HEK293 (cell line): ENCODE measurements around the gene TNNI3K.

ENCODE experiments used
- CTCF ChIA-PET: fragments of 350-600 bp; formaldehyde crosslinking; extraction: SDS; loops from one replicate; lab custom pipeline; 2021; ENCODE audit warnings: antibody characterized with exemption; lab: Yijun Ruan, JAX
- POLR2A ChIA-PET: fragments of 300-600 bp; formaldehyde crosslinking; extraction: SDS; loops from one replicate; lab custom pipeline; 2020; ENCODE audit warnings: antibody characterized with exemption, inconsistent platforms; lab: Yijun Ruan, JAX
- H3K27ac ChIP-seq: fragments of 200-500 bp; sonication (Bioruptor generic); 2 replicates; pipeline ENCODE4 v1.5.1; 2014; ENCODE audit warnings: low read depth, low read length, control low read depth, inconsistent platforms; ENCODE audit errors: extremely low read depth
- H3K36me3 ChIP-seq, 2 experiments: fragments of 200-500 bp in 1 of 2; sonication (Bioruptor generic) in 1 of 2; 1 replicate in 1 of 2; 2 replicates in 1 of 2; pipeline ENCODE4 v1.5.1; 2014 to 2017; ENCODE audit warnings: inconsistent platforms in 2 of 2, low read length in 2 of 2; ENCODE audit not compliant: control insufficient read depth in 2 of 2, insufficient read depth in 1 of 2
- H3K4me1 ChIP-seq: fragments of 200-500 bp; sonication (Bioruptor generic); 2 replicates; pipeline ENCODE4 v1.5.1; 2014; ENCODE audit warnings: mild to moderate bottlenecking, low read length, inconsistent platforms; ENCODE audit not compliant: control insufficient read depth, insufficient read depth
- H3K4me3 ChIP-seq: 2 replicates; pipeline ENCODE4 v1.5.1; 2011; ENCODE audit warnings: low read depth, mild to moderate bottlenecking, control low read depth, low read length, moderate library complexity
- H3K9me3 ChIP-seq: fragments of 200-500 bp; sonication (Bioruptor generic); 2 replicates; pipeline ENCODE4 v1.5.1; 2014; ENCODE audit warnings: low read depth, low read length, inconsistent platforms; ENCODE audit not compliant: control insufficient read depth, insufficient read depth
- AEBP2 ChIP-seq: fragments of 450-650 bp; formaldehyde crosslinking; IDR thresholded peaks from 2 replicates; pipeline ENCODE4 v1.5.1; 2016; ENCODE audit warnings: missing biosample characterization, missing genetic modification characterization, borderline replicate concordance
- CTCF ChIP-seq: fragments of 450-650 bp; formaldehyde crosslinking; IDR thresholded peaks from 2 replicates; pipeline ENCODE4 v1.5.1; 2016; ENCODE audit warnings: missing biosample characterization, missing genetic modification characterization
- GLIS2 ChIP-seq: fragments of 450-650 bp; formaldehyde crosslinking; IDR thresholded peaks from 2 replicates; pipeline ENCODE4 v1.5.1; 2016; ENCODE audit warnings: missing biosample characterization, missing genetic modification characterization
- REST ChIP-seq: fragments of 450-650 bp; formaldehyde crosslinking; IDR thresholded peaks from 2 replicates; pipeline ENCODE4 v1.5.1; 2016; ENCODE audit warnings: missing biosample characterization, missing genetic modification characterization
- SCRT2 ChIP-seq: fragments of 450-650 bp; formaldehyde crosslinking; IDR thresholded peaks from 2 replicates; pipeline ENCODE4 v1.5.1; 2016; ENCODE audit warnings: missing biosample characterization, missing genetic modification characterization
- ZBTB1 ChIP-seq: fragments of 450-650 bp; formaldehyde crosslinking; IDR thresholded peaks from 2 replicates; pipeline ENCODE4 v1.5.1; 2016; ENCODE audit warnings: missing biosample characterization, missing genetic modification characterization
- ZBTB8A ChIP-seq: fragments of 450-650 bp; formaldehyde crosslinking; IDR thresholded peaks from 2 replicates; pipeline ENCODE4 v1.5.1; 2016; ENCODE audit warnings: missing biosample characterization, missing genetic modification characterization
- ZFP69B ChIP-seq: fragments of 450-650 bp; formaldehyde crosslinking; IDR thresholded peaks from 2 replicates; pipeline ENCODE4 v1.5.1; 2016; ENCODE audit warnings: missing biosample characterization, missing genetic modification characterization
- ZNF449 ChIP-seq: fragments of 450-650 bp; formaldehyde crosslinking; IDR thresholded peaks from 2 replicates; pipeline ENCODE4 v1.5.1; 2017; ENCODE audit warnings: missing biosample characterization, mild to moderate bottlenecking, missing genetic modification characterization, moderate library complexity
- ZNF513 ChIP-seq: fragments of 450-650 bp; IDR thresholded peaks from 2 replicates; pipeline ENCODE4 v1.5.1; 2018; ENCODE audit warnings: missing biosample characterization, missing genetic modification characterization
- ZNF626 ChIP-seq: fragments of 450-650 bp; sonication (Bioruptor Pico); formaldehyde crosslinking; IDR thresholded peaks from 2 replicates; pipeline ENCODE4 v1.5.1; 2018; ENCODE audit warnings: missing biosample characterization, missing genetic modification characterization, inconsistent platforms
- ZNF645 ChIP-seq: fragments of 450-650 bp; formaldehyde crosslinking; IDR thresholded peaks from 2 replicates; pipeline ENCODE4; 2016; ENCODE audit warnings: missing biosample characterization, missing genetic modification characterization

The TNNI3K gene

GRCh38 chr1:74571891-74572290 is 336.7 kb downstream of the TNNI3K start:
- Histone ChIP-seq H3K9me3 (no peaks in the 10 kb centered on the region), H3K27ac (no peak overlapping the region), H3K4me1 (no peaks in the 10 kb centered on the region), H3K36me3 (no peaks in the 10 kb centered on the region), H3K4me3 (no peak overlapping the region)
- ChIA-PET POLR2A (no interaction called here), CTCF (no interaction called here)
- TF ChIP-seq REST (tag by site-specific recombination) (peak; percentile 77), GLIS2 (tag by site-specific recombination) (no peak)

GRCh38 chr1:74578101-74578500 is 342.9 kb downstream of the TNNI3K start:
- Histone ChIP-seq H3K4me1 (no peaks in the 10 kb centered on the region), H3K4me3 (no peak overlapping the region), H3K27ac (no peak overlapping the region), H3K36me3 (no peaks in the 10 kb centered on the region), H3K9me3 (no peaks in the 10 kb centered on the region)
- no peak for TF ChIP-seq CTCF
- TF ChIP-seq ZNF513 (tag by site-specific recombination), result peak; percentile 55; the same call in 1 of the 2 replicates
- ChIA-PET CTCF (no interaction called here), POLR2A (no interaction called here)

- no peak overlapping the region for H3K4me3 ChIP-seq
- CTCF ChIA-PET, result interaction anchor here (1.5 kb wide), 1 partner anchor 76 kb away, joined by 4 read pairs; no protein-coding TSS in a partner anchor
- H3K27ac ChIP-seq, result no peak overlapping the region
- no peaks in the 10 kb centered on the region for H3K9me3 ChIP-seq
- POLR2A ChIA-PET, result no interaction called here
- H3K36me3 ChIP-seq, result no peaks in the 10 kb centered on the region
- TF ChIP-seq ZNF645 (tag by site-specific recombination) (no peak), ZBTB8A (tag by site-specific recombination) (no peak), AEBP2 (tag by site-specific recombination) (no peak), ZNF449 (tag by site-specific recombination) (no peak), ZFP69B (no peak), ZNF626 (tag by site-specific recombination) (no peak), SCRT2 (tag by site-specific recombination) (no peak), ZBTB1 (tag by site-specific recombination) (no peak)
- H3K4me1 ChIP-seq, result no peaks in the 10 kb centered on the region
Observed at GRCh38 chr1:74579425-74579824, 344.2 kb downstream of the TNNI3K start.
